NCI-H82 treated with DMSO at 0.1 percent for 48 hours (cell line): Measurements from ENCODE around the gene MED29.

ENCODE experiments used
- DNase-seq: peaks from one replicate; lab custom pipeline; 2025; ENCODE audit not compliant: unreplicated experiment; lab: John Stamatoyannopoulos, UW

MED29 gene

DNA sequence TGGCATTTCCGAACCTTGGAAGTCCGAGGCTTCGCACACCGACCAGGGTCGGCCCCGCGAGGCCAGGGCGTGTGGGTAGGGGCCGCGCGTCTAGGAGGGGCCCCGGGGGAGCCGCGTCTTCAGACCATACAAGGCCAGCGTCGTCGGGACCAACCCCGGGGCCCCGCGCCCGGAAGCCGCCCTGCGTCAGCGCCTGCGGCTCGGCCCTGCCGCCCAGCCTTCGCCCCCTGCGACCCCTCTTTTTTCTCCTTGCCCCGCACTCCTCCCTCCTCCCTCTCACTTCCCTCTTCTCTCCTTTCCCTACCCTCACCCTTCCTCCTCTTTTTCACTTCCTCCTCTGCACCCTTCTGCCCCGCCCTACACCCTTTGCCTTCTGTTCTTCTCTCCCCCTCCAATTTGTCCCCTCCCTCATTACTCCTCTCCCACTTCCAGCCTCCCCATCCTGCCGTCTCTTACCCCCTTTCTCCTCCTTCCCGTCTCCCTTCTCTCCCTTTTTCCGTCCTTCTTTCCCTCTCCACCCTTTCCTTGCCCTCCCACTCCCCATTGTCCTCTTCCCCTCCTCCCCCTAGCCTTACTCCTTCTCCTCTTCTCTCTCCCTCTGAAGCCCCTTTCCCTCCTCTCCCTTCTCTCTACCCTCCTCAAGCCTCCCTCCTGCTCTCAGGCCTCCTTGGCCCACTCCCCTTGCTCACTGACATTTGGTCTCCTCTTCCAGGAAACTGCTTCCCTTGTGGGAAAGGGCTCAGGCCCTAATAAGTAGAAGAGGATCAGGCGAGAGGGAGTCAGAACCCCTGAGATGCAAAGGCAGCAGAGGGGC lies 19.0 kb downstream of the MED29 start:
- DNase-seq: no peak

DNA sequence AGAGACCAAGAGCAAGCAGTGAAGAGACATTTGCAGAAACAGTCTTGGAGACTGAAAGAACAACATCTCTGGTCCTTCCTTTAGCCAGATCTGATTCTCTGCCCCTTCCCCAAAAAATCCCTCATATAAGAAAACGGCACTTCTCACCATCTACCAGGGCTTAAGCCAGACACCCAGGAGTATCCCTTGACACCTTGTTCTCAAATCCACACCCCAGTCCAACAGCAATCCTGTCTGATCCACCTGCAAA lies 19.6 kb downstream of the MED29 start:
- DNase-seq: no peak

GRCh38 chr19:39411081-39411831 lies 20.1 kb downstream of the MED29 start:
- DNase-seq: no peak

GRCh38 chr19:39411832-39412099 lies 20.6 kb downstream of the MED29 start:
- DNase-seq: peak; percentile 97

- DNase-seq: peak; percentile 99
Measured at GRCh38 chr19:39412100-39412866, 21.1 kb downstream of the MED29 start, which contains the start of gene PLEKHG2. PLEKHG2 (plus strand) TSS chr19:39412669; CDS start chr19:39414087, 1,418 bp downstream.

- DNase-seq: no peak
Measured at GRCh38 chr19:39412867-39413271, 21.7 kb downstream of the MED29 start.

DNA sequence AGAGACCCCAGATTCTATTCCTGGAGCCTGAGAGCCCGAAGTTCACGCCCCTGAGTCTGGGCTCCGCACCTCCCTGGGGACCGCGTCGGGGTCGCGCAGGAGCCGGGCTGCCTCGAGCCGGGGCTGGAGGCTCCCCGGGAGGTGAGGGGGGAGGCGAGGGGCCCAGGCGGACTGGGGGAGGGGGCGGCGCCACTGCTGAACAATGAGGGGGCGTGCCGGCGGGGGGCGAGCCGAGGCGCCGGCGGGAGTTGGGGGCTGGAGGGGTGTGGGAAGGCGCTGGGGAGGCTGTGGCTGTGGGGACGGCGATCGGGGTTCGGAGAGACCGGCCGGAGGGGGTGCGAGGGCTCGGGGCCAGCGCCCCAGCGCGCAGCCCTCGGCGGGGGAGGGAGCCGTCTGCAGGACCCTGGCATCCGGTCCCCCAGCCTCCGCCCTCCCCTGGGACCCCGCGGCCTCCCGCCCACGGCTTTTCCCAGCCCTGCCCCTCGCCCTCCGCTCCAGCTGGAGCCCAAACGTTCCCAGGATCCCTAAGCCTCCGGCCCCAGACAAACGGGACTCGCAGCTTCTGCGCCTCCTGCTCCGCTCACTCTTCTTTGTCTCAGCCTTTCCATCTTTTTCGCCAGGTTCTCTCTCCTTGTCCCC lies 22.2 kb downstream of the MED29 start:
- peak; percentile 56 for DNase-seq

GRCh38 chr19:39413911-39414608 lies 22.9 kb downstream of the MED29 start:
- no peak for DNase-seq

DNA sequence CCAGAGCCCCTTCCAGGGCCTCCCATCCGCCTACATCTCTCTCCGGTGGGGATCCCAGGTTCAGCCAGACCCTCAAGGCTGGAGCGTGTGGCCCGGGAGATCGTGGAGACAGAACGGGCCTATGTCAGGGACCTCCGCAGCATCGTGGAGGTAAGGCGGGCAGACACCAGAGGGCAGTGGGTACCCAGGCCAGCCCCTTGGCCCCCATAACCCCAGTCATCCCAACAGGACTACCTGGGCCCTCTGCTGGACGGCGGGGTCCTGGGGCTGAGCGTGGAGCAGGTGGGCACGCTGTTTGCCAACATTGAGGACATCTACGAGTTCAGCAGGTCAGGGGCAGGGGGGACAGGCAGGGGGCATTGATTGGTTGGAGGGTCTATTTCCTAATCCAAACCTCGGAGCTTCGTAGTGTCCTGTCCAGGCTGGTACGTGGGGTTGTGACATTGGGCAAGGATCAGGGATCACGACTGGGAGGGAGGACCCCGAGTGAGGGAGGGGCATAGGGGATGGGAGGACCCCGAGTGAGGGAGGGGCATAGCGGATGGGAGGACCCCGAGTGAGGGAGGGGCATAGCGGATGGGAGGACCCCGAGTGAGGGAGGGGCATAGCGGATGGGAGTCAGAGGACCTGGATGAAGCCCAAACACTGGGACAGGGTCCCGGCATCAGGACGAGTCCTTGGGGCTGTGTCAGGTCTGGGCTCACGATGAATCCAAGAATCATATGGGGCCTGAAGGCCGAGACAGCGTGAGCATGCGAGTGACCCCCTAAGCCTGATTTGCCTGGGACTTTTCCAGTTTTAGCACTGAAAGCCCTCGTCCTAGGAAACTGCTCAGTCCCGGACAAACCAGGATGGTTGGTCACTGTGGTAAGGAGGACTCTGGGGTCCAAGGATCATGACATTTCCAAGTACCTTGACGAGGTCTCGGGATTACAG lies 24.2 kb downstream of the MED29 start:
- DNase-seq: no peak

DNA sequence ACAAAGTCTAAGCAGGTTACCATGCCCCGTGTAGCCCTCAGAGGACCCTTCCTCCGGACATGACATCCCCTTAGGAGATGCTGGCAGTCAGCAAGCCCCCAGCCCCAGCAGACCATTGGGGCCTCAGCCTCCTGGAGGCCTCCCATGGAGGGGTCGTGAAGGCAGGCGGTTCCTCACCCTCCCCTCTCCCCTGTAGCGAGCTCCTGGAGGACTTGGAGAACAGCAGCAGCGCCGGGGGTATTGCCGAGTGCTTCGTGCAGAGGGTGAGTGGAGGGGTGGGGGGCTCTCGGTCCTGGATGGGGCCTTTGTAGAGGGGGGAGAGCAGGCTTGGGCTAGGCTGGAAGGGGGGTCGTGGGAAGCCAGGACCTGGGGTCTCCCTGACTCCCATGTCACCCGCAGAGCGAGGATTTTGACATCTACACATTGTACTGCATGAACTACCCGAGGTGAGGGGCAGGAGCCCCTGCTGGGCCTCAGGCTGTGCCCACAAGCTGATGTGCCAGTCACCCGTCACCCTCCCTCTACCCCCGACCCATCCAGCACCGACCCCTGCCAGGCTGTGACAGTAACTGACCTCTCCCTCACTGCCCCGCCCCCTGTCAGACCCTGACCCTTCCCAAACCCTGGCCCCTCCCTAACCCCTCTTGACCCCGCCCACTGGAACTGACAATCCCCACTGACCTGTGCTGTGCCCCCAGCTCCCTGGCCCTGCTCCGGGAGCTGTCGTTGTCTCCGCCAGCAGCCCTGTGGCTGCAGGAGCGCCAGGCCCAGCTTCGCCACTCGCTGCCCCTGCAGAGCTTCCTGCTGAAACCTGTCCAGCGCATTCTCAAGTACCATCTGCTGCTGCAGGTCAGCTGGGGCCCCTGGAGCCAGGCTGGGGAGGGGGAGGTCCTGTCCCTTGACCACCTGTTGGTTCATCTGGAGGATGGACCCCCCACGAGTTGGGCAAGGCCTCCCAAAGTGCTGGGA lies 25.3 kb downstream of the MED29 start:
- no peak for DNase-seq

DNA sequence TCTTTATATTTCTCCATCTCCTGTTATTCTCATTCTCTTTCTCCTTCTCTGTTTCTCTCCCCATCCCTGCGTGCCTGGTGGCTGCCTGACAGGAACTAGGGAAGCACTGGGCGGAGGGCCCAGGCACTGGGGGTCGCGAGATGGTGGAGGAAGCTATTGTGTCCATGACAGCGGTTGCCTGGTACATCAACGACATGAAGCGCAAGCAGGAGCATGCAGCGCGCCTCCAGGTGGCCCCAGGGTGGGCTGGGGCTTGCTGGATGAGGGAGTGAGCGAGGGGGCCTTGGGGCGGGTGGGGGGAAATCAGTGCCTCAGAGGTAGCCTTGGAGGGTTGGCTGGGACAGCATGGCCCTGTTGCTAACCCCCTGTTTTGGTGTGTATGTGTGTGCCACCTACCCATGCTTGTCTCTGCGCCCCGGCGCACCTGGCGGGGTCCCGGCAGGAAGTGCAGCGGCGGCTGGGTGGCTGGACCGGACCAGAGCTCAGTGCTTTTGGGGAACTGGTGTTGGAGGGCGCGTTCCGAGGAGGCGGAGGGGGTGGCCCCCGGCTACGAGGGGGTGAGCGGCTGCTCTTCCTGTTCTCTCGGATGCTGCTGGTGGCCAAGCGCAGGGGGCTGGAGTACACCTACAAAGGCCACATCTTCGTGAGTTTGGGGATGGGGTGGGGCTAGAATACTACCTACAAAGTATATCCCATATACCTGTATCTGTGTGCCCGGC lies 26.4 kb downstream of the MED29 start:
- DNase-seq: no peak

DNA sequence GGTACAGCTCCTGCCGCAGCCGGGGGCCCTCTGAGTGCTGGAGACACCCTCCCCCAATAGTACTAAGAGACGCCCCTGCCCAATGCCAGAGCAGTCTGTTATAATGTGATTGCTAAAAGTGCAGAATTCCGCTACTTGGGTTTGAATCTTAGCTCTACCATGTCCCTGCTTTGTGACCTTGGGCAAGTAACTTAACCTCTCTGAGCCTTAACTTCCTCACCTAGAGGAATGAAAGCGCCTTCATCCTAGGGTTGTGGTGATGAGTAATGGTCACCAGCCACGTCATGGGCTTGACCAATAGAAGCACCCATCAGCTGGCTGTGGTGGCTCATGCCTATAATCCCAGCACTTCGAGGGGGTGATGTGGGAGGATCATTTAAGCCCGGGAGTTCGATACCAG lies 27.8 kb downstream of the MED29 start:
- DNase-seq: no peak

DNA sequence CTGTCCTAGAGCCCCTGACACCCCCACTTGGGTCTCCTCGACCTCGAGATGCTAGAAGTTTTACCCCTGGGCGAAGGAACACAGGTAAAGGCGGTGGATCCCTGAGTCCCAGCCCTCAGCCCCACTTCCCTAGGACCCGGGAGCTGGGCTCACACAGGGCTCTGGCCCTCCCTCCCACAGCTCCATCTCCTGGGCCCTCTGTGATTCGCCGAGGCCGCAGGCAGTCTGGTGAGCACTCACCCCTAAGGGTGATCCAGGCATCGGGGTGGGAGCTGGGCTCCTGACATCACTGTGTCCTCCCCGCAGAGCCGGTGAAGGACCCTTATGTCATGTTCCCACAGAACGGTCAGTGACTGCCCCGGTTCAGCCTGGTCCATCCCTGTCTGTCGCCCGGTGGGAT lies 29.6 kb downstream of the MED29 start:
- no peak for DNase-seq

DNA sequence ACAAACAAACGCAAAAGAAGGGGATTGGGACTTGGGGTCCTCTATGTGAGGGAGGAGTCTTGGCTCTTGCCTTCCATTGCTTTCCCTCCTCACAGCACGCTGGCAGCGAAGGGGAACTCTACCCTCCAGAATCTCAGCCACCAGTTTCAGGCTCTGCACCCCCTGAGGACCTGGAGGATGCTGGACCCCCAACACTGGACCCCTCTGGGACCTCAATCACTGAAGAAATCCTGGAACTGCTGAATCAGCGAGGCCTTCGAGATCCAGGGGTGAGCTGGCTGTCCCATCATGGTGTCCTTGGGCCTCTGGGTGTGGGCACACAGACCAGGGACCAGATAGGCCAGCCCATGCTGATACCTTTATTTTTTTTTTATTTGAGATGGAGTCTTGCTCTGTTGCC lies 30.8 kb downstream of the MED29 start:
- DNase-seq: no peak

DNA sequence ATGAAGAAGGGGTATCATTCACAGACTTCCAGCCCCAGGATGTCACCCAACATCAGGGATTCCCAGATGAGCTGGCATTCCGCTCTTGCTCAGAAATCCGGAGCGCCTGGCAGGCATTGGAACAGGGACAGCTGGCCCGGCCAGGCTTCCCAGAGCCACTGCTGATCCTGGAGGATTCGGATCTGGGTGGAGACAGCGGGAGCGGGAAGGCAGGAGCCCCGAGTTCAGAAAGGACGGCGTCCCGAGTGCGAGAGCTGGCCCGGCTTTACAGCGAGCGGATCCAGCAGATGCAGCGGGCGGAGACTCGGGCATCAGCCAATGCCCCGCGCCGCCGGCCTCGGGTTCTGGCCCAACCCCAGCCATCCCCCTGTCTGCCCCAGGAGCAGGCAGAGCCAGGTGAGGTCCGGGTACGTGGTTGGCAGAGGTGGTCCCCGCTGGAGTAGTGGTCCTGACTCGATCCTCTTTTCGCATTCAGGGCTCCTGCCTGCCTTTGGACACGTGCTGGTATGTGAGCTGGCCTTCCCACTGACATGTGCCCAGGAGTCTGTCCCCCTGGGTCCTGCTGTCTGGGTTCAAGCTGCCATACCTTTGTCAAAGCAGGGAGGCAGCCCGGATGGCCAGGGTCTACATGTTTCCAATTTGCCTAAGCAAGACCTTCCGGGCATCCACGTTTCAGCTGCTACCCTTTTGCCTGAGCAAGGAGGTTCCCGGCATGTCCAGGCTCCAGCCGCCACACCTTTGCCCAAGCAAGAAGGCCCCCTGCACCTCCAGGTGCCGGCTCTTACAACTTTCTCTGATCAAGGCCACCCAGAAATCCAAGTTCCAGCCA lies 32.3 kb downstream of the MED29 start:
- DNase-seq: no peak

GRCh38 chr19:39424934-39425333 lies 33.8 kb downstream of the MED29 start:
- no peak for DNase-seq

GRCh38 chr19:39425744-39426143 lies 34.6 kb downstream of the MED29 start:
- DNase-seq: no peak
